ENCODE data around the gene GRHL3. TPM values are rescaled to one million over a fixed set of nuclear protein-coding genes. Genes with fewer than 3 reads are reported as not detected.
A peak's percentile ranks its signal among the peaks of the same experiment; 100 is the strongest.
"Not testable (repeated sequence)": the region's sequence is repeated elsewhere in the genome, so short reads cannot be mapped to it uniquely, and the experiment has no call there.

Gene GRHL3
- total RNA-seq, 1 donor from 2014 or later = 20.5 TPM

DNA sequence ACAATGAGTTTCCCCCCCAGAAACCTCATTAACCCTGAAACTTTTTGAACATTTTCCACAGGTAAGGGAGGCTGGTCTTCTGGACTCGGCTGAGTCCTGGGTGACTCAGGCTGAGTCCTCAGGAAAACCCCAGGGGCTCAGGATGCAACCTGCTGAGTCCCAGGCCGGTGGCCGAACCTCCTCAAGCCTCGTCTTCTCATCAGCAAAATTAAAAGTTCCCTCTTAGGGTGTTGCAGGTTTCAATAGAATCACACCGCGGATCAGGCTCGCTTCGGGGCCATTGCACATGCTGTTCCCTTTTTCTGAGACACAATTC lies 35.0 kb upstream of the GRHL3 start:
- Histone ChIP-seq H3K4me3 (ENCODE audit: low read depth, low read length) (no peak overlapping the region), H3K36me3 (ENCODE audit: control insufficient read depth, insufficient read depth, low read length) (no peaks in the 10 kb centered on the region), H3K27me3 (ENCODE audit: control insufficient read depth, insufficient read depth, low read length) (no peaks in the 10 kb centered on the region)
- peak; percentile 88 for DNase-seq (ENCODE audit: low read depth)
- TF ChIP-seq, protein P1, sequence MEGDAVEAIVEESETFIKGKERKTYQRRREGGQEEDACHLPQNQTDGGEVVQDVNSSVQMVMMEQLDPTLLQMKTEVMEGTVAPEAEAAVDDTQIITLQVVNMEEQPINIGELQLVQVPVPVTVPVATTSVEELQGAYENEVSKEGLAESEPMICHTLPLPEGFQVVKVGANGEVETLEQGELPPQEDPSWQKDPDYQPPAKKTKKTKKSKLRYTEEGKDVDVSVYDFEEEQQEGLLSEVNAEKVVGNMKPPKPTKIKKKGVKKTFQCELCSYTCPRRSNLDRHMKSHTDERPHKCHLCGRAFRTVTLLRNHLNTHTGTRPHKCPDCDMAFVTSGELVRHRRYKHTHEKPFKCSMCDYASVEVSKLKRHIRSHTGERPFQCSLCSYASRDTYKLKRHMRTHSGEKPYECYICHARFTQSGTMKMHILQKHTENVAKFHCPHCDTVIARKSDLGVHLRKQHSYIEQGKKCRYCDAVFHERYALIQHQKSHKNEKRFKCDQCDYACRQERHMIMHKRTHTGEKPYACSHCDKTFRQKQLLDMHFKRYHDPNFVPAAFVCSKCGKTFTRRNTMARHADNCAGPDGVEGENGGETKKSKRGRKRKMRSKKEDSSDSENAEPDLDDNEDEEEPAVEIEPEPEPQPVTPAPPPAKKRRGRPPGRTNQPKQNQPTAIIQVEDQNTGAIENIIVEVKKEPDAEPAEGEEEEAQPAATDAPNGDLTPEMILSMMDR (IDR thresholded peaks at IDR 0.05; ENCODE audit: insufficient read depth, low read length, severe bottlenecking) = no peak
- no peak for FAIRE-seq

GRCh38 chr1:24285231-24285630 lies 33.9 kb upstream of the GRHL3 start:
- Histone ChIP-seq H3K36me3 (ENCODE audit: control insufficient read depth, insufficient read depth, low read length) (no peaks in the 10 kb centered on the region), H3K4me3 (ENCODE audit: low read depth, low read length) (no peak overlapping the region), H3K27me3 (ENCODE audit: control insufficient read depth, insufficient read depth, low read length) (no peaks in the 10 kb centered on the region)
- FAIRE-seq = peak; percentile 23
- TF ChIP-seq, protein P1 (IDR thresholded peaks at IDR 0.05; ENCODE audit: insufficient read depth, low read length, severe bottlenecking) = no peak
- peak; percentile 80 for DNase-seq (ENCODE audit: low read depth)

GRCh38 chr1:24286246-24287010 lies 32.7 kb upstream of the GRHL3 start:
- Histone ChIP-seq H3K36me3 (ENCODE audit: control insufficient read depth, insufficient read depth, low read length) (no peaks in the 10 kb centered on the region), H3K27me3 (ENCODE audit: control insufficient read depth, insufficient read depth, low read length) (no peaks in the 10 kb centered on the region), H3K4me3 (ENCODE audit: low read depth, low read length) (no peak overlapping the region)
- peak; percentile 77 for DNase-seq (ENCODE audit: low read depth)
- TF ChIP-seq, protein P1 (IDR thresholded peaks at IDR 0.05; ENCODE audit: insufficient read depth, low read length, severe bottlenecking) = peak; percentile 27
- no peak for FAIRE-seq

DNA sequence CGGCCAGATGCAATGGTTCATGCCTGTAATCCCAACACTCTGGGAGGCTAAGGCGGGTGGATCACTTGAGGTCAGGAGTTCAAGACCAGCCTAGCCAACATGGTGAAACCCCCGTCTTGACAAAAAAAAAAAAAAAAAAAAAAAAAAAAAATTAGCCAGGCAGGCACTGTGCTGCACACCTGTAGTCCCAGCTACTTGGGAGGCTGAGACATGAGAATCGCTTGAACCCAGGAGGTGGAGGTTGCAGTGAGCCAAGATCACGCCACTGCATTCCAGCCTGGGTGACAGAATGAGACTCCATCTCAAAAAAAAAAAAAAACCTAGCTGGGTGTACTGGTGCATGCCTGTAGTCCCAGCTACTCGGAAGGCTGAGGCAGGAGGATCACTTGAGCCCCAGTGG lies 31.4 kb upstream of the GRHL3 start:
- H3K4me3 ChIP-seq (ENCODE audit: low read depth, low read length); H3K27me3 ChIP-seq (ENCODE audit: control insufficient read depth, insufficient read depth, low read length); H3K36me3 ChIP-seq (ENCODE audit: control insufficient read depth, insufficient read depth, low read length); DNase-seq (ENCODE audit: low read depth); FAIRE-seq: not testable (repeated sequence)

GRCh38 chr1:24288479-24288878 lies 30.7 kb upstream of the GRHL3 start:
- FAIRE-seq (no peak), DNase-seq (ENCODE audit: low read depth) (no peak)
- Histone ChIP-seq H3K27me3 (ENCODE audit: control insufficient read depth, insufficient read depth, low read length) (no peaks in the 10 kb centered on the region), H3K36me3 (ENCODE audit: control insufficient read depth, insufficient read depth, low read length) (no peaks in the 10 kb centered on the region), H3K4me3 (ENCODE audit: low read depth, low read length) (no peak overlapping the region)
- TF ChIP-seq, protein P1 (IDR thresholded peaks at IDR 0.05; ENCODE audit: insufficient read depth, low read length, severe bottlenecking) = no peak

- Histone ChIP-seq H3K4me3 (ENCODE audit: low read depth, low read length) (no peak overlapping the region), H3K36me3 (ENCODE audit: control insufficient read depth, insufficient read depth, low read length) (no peaks in the 10 kb centered on the region), H3K27me3 (ENCODE audit: control insufficient read depth, insufficient read depth, low read length) (no peaks in the 10 kb centered on the region)
- peak; percentile 86 for FAIRE-seq
- peak; percentile 93 for DNase-seq (ENCODE audit: low read depth)
- TF ChIP-seq, protein P1 (IDR thresholded peaks at IDR 0.05; ENCODE audit: insufficient read depth, low read length, severe bottlenecking) = no peak
Observed at GRCh38 chr1:24289937-24290595, 29.1 kb upstream of the GRHL3 start.
